VCaP (cell line): ENCODE data around the gene RHOB.

Source experiments
- H3K27ac ChIP-seq: fragments of 450-650 bp; 2 replicates; pipeline ENCODE4 v1.5.1; 2017
- TF ChIP-seq, protein P1 (sequence below): fragments of 450-650 bp; conservative IDR thresholded peaks from 2 replicates; pipeline ENCODE4 v1.5.1; 2017; ENCODE audit warnings: mild to moderate bottlenecking, moderate library complexity

RHOB gene

DNA sequence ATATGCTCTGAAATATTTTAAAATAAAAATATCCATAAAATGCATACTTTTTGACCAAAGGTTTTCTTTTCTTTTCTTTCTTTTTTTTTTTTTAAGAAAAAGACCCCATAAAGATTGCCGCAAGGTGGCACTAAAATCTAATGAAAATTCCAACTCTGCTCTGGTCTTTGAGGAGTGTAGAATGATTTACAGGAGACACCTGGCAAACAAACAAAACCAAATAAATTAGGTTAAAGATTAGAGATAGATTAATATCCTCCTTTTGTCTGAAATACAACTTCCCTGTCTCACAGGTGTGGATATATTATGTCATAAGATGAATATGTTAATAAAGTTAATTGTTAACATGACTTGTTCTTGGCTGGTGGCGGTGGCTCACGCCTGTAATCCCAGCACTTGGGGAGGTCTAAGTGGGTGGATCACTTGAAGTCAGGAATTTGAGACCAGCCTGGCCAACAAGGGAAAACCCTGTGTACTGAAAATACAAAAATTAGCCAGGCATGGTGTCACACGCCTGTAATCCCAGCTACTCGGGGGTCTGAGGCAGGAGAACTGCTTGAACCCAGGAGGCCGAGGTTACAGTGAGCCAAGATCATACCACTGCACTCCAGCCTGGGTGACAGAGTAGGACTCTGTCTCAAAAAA lies 3.5 kb upstream of the RHOB start:
- peak overlapping the region; percentile 45 for H3K27ac ChIP-seq
- TF ChIP-seq, protein P1, sequence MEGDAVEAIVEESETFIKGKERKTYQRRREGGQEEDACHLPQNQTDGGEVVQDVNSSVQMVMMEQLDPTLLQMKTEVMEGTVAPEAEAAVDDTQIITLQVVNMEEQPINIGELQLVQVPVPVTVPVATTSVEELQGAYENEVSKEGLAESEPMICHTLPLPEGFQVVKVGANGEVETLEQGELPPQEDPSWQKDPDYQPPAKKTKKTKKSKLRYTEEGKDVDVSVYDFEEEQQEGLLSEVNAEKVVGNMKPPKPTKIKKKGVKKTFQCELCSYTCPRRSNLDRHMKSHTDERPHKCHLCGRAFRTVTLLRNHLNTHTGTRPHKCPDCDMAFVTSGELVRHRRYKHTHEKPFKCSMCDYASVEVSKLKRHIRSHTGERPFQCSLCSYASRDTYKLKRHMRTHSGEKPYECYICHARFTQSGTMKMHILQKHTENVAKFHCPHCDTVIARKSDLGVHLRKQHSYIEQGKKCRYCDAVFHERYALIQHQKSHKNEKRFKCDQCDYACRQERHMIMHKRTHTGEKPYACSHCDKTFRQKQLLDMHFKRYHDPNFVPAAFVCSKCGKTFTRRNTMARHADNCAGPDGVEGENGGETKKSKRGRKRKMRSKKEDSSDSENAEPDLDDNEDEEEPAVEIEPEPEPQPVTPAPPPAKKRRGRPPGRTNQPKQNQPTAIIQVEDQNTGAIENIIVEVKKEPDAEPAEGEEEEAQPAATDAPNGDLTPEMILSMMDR = peak; percentile 72

DNA sequence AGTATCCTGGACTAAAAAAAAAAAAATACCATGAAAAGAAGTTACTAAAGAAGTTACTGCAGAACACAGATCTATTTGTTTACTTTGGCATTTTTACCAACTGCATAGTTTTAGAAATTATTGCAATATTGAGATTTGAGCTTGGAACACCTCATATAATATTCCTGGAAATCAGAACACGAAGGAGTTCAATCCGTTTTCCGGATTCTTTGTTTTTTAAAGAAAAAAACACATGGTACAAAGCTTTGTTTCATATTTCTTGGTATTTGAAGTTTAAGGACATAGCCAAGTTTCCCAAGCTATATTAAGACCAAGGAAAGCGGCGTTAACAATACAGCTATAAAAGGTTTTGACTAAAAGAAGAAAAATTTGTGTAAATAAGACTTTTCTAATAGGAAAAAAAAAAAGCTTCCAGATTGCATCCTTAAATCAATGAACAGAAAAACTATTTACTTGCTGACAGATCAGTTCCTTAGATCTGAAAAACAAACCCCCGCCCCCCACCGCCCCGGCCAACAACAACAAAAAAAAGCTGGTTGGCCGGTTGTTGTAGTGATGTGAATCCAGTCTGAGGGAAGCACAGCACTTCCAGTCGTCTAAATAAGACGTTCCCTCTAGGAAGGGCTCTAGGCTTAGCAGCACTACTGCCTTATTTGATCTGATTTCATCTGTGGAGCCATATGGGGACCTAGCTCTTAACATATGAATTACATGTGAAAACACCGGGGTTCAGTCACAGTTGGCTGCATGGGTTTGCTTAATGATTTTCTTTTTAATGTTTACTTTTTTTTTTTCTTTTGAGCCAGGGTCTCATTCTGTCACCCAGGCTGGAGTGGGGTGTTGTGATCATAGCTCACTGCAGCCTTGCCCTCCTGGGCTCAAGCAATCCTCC lies 2.5 kb upstream of the RHOB start:
- H3K27ac ChIP-seq = peak overlapping the region; percentile 45
- TF ChIP-seq, protein P1 = no peak

DNA sequence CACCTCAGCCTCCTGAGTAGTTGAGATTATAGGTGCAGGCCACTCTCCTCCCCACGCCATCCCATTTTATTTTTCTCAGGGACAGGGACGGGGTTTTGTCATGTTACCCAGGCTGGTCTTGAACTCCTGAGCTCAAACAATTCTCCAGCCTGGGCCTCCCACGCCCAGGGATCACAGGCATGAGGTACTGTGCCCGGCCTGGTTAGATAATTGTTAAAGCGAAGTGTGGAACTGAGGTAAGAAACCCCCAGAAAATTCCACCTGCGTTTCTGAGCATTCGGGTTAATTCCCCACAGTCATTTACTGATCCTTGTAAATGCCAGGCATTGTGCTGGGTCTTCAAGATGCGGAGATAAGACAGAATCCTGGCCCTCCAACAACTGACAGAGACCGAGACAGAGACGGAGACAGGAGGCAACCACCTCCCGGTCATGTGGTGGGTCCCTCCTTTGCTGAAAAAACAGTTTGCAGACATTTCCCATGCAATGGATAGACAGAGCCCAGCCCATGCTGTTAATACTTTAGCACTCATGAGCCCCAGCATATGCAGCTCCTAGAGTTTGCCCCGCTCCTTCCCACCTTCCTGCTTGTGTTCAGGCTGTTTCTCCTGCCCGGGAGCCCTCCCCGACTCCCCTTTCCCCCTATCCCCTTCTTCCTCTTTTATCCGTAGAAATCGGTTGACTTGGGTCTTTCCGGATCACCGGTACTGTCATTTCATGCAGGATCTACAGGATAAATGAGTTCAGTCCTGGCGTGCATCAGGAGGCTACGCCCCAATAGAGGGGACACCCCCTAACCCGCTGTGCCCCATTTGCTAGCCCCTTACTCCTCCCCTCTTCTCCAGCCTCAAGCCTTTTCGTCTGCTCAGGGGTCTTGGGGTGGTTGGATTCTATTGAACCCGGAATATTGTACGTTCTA lies 1.6 kb upstream of the RHOB start:
- TF ChIP-seq, protein P1 = no peak
- H3K27ac ChIP-seq = no peak overlapping the region

DNA sequence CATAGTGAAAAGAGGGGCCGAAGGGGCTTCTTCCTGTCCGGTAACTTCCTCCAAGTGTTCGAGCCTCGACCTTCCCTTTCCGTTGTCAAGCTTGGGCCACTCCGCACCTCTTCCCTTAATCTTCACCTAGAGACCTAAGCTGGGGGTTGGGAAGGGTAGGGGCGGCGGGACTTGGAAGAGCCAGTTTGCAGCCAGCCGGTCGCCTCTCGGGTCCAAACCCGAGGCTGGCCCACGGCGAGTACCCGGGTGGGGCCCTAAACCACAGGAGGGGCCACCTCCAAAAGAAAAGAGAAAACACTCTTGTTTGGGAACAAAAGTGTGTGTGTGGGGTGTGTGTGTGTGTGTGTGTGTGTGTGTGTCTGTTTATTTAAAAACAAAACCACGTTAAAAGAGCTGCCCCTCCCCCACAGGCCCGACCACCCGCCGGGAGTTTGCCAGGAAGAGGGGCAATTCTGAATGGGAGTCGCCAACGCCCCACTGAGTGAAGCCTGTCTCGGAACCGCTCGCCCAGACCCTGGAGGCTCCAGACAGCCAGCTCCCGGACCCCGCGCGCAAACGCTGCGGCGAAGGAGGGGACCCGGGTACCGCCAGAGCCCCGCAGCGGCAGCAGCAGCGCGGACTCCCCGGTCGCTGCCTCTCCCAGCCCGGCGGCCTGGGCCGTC lies 488 bp upstream of the RHOB start:
- peak overlapping the region; percentile 93 for H3K27ac ChIP-seq
- TF ChIP-seq, protein P1 = no peak

DNA sequence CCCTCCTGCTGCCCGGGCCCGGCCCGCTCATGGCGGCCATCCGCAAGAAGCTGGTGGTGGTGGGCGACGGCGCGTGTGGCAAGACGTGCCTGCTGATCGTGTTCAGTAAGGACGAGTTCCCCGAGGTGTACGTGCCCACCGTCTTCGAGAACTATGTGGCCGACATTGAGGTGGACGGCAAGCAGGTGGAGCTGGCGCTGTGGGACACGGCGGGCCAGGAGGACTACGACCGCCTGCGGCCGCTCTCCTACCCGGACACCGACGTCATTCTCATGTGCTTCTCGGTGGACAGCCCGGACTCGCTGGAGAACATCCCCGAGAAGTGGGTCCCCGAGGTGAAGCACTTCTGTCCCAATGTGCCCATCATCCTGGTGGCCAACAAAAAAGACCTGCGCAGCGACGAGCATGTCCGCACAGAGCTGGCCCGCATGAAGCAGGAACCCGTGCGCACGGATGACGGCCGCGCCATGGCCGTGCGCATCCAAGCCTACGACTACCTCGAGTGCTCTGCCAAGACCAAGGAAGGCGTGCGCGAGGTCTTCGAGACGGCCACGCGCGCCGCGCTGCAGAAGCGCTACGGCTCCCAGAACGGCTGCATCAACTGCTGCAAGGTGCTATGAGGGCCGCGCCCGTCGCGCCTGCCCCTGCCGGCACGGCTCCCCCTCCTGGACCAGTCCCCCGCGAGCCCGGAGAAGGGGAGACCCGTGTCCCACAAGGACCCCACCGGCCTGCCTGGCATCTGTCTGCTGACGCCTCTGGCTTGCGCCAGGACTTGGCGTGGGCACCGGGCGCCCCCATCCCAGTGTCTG lies 767 bp downstream of the RHOB start:
- peak overlapping the region; percentile 93 for H3K27ac ChIP-seq
- TF ChIP-seq, protein P1 = no peak

DNA sequence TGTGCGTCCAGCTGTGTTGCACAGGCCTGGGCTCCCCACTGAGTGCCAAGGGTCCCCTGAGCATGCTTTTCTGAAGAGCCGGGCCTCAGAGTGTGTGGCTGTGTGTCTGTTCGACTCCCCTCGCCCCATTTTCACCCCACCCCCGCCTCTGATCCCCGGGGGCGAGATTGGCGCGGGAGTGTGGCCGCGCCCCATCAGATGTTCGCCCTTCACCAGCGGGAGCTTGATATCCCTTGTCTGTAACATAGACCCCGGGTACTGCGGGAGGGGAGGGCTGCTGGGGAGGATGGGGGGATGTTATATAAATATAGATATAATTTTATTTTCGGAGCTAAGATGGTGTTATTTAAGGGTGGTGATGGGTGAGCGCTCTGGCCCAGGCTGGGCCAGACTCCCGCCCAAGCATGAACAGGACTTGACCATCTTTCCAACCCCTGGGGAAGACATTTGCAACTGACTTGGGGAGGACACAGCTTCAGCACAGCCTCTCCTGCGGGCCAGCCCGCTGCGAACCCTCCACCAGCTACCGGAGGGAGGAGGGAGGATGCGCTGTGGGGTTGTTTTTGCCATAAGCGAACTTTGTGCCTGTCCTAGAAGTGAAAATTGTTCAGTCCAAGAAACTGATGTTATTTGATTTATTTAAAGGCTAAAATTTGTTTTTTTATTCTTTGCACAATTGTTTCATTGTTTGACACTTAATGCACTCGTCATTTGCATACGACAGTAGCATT lies 1.5 kb downstream of the RHOB start:
- TF ChIP-seq, protein P1 = no peak
- peak overlapping the region; percentile 93; the same call in 1 of the 2 replicates for H3K27ac ChIP-seq
